HG03139 (cell line): ENCODE data around the gene HOGA1.
A peak's percentile ranks its signal among the peaks of the same experiment; 100 is the strongest.
"Not testable (repeated sequence)": the region's sequence is repeated elsewhere in the genome, so short reads cannot be mapped to it uniquely, and the experiment has no call there.

ENCODE experiments used
- ATAC-seq: cut with Tn5 transposase; IDR thresholded peaks from one replicate; pipeline ENCODE4 v1.9.1; 2021; ENCODE audit not compliant: unreplicated experiment

Gene HOGA1

GRCh38 chr10:97554336-97554735, 29.9 kb upstream of the HOGA1 start:
- ATAC-seq, result not testable (repeated sequence)

- ATAC-seq, result not testable (repeated sequence)
These were observed 28.6 kb upstream of the HOGA1 start for GRCh38 chr10:97555541-97555940.

GRCh38 chr10:97560731-97561381, 23.3 kb upstream of the HOGA1 start:
- ATAC-seq, result not testable (repeated sequence)

- not testable (repeated sequence) for ATAC-seq
These were observed 22.7 kb upstream of the HOGA1 start for GRCh38 chr10:97561386-97562077.

- ATAC-seq, result not testable (repeated sequence)
These were observed 21.9 kb upstream of the HOGA1 start for GRCh38 chr10:97562329-97562728.

GRCh38 chr10:97563337-97563736, 20.9 kb upstream of the HOGA1 start:
- ATAC-seq, result no peak

- no peak for ATAC-seq
These were observed 19.4 kb upstream of the HOGA1 start for GRCh38 chr10:97564776-97565175.

DNA sequence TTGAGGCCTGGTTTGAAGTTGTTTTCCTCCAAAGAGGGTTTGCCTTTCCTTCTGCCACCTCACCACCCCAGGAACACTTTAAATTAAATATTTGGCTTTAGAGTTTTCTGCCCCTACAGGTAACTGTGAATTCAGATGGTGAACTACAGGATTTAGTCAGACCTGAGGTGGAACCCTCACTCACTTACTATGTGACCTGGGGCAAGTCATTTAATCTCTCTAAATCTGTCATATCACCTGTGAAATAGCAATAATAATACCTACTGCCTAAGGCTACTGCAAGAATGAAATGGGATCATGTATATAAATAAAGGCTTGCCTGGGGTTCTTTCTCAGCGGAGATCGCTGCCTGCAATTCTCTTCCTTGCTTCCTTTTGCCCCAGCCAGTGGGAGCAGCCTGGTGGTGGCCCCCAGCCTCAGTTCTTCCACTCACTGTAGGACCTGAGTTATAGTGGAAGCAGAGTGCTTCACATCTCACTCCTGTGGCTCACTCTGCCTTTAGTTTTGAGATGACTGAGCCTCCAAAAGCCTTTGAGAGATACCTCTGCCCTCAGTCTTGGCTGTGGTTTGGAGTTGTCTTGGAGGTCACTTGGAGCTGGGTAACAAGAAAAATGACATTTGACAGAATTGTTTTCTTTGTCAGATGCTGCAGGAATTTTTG, 17.7 kb upstream of the HOGA1 start:
- ATAC-seq, result no peak

- ATAC-seq, result no peak
These were observed 16.3 kb upstream of the HOGA1 start for GRCh38 chr10:97567891-97568290.

- ATAC-seq, result no peak
These were observed 13.9 kb upstream of the HOGA1 start for GRCh38 chr10:97570146-97570788.

DNA sequence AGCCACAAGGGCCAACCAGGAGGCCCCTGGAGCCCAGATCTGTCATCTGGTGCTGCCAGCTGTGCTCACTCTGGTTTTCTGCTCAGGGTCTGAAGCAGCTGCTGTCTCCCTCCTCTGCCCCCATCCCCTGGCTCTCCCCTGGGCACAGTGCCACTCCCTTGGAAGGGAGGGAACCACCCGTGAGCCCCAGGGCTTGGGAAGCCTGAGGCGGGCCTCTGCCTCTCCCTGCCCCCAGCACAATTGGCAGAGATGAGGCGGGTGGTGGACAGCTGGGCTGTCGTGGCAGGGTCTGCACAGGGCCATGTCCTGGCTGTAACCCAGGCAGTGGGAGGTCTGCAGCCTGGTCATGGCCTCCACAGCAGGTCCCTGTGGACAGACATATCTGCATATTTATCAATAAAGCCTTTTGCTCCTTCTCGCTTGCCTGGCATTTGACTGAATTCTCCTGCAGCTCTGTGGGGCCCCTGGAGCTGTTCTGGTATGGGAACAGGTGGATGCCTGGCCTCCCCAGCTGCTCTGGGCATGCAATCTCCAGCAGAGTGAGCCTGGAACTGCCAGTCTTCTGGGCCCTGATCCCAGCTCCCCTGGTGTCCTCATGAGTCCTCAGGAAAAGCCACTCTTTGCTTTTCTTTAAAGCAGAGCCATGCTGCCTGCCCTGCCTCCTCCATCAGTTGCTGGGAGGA, 13.3 kb upstream of the HOGA1 start:
- no peak for ATAC-seq

DNA sequence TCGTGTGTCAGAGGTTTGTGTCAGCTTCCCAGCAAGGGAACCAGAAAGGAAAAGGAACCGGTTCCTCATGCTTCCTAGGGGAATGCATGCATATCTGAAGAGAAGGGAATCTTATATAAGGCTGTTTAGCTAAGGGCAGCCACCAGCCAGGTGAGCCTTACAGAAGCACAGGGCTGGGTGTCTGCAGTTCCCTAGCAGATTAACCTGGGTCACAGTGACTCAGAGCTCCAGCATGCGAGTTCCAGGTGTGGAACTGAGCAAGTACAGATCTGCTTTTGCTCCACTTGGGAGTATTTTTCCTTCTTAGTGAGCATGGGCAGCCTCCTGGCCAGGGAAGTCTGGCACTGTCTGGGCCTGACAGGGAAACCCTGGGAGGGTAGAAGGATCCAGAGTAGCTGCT, 12.6 kb upstream of the HOGA1 start:
- ATAC-seq, result no peak

DNA sequence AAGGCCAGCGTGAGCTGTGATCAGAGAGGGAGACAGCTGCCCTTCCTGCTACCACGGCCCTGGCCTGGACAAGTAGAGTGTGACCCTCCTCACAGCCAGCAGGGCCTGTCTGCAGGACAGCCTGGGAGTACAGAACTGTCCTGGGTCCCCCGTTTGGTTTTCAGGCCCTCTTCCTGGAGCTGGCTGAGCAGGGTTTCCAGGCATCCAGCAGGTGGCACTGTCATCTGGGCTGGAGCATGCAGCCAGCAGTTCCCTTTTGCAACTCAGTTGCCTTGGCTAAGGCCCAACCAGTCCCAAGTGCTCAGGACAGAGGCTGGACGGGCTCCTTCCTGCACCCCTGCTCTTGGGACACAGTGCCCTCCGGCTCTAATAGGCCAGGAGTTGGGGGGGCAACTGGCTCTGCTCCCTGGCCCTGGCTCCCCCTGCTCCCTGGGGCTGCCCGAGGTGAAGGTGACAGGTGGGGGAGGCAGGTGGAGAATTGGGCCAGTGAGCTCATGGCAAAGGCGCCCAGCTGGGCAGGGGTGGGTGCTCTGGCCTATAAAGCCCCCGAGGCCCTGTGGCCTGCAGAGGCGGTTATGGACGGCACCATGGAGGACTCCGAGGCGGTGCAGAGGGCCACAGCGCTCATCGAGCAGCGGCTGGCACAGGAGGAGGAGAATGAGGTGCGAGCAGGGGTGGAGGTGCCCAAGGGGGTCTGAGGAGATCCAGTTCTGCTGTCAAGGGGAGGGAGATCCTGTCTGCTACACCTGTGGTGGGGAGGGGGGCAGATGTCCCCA, 11.8 kb upstream of the HOGA1 start, which contains the start of gene ANKRD2:
Gene ANKRD2, plus strand, starts transcription at position 566 of the 776 bp plus-strand sequence. Its CDS starts 10 bp downstream, at position 576.
- ATAC-seq, result peak; percentile 73

- ATAC-seq, result no peak
These were observed 11.2 kb upstream of the HOGA1 start for GRCh38 chr10:97573021-97573420.

GRCh38 chr10:97573672-97574071, 10.5 kb upstream of the HOGA1 start:
- ATAC-seq, result no peak

- no peak for ATAC-seq
These were observed 9.6 kb upstream of the HOGA1 start for GRCh38 chr10:97574374-97575126.

DNA sequence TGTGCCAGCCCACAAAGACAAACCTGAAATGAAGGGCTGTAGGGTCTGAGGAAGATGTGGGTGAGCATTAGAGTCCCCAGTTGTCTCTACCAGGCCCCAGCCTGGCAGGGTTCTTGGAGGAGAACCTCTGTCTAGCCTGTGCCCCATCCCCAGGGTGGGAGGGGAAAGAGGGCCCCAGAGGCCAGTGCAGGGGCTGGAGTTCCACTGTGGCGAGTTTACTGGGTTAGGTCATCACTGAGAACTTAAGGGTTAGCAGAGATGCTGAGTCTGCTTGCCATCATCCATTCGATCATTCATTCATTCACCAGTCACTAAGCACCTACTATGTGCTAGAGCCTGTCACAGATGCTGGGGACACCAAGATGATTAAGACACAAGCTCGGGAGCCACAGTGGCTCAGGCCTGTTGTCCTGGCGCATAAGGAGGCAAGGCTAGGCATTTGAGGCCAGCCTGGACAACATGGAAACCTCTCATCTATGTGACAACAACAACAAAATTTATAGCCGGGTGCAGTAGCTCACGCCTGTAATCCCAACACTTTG, 9.0 kb upstream of the HOGA1 start:
- no peak for ATAC-seq

- not testable (repeated sequence) for ATAC-seq
These were observed 7.7 kb upstream of the HOGA1 start for GRCh38 chr10:97576487-97576886.

DNA sequence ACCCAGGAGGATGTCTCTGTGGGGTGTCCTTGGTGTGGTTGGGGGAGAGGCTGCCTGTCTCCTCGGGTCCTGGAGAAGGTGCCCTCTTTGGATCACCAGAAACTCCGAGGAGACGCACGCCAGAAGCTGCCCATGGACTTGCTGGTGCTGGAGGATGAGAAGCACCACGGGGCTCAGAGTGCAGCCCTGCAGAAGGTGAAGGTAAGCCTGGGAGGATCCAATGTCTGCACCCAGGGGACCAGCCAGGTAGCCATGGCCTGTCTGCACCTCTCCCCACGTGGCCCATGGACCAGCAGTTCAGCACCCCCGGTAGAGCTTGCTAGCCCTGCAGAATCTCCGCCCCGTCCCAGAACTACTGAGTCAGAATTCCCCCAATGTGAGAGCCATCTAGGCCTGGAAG, 6.5 kb upstream of the HOGA1 start:
- ATAC-seq, result no peak
